Kidney epithelial cell (primary cell): ENCODE data around the gene IGFALS. TPM values are rescaled to one million over a fixed set of nuclear protein-coding genes. Genes with fewer than 3 reads are reported as not detected.

Source experiments
- DNase-seq: peaks from one replicate; pipeline ENCODE4 v3.0.0-alpha.2; 2010; ENCODE audit warnings: low read depth
- H3K27me3 ChIP-seq: 2 replicates; pipeline ENCODE4 v1.6.0; 2011; ENCODE audit warnings: low read length; ENCODE audit not compliant: control insufficient read depth, insufficient read depth
- H3K36me3 ChIP-seq: 2 replicates; pipeline ENCODE4 v1.5.1; 2011; ENCODE audit warnings: low read length; ENCODE audit not compliant: control insufficient read depth, insufficient read depth
- H3K4me3 ChIP-seq: 2 replicates; pipeline ENCODE4 v1.5.1; 2011; ENCODE audit warnings: low read depth, mild to moderate bottlenecking, control low read depth, low read length
- CTCF ChIP-seq: IDR thresholded peaks from 2 replicates; pipeline ENCODE4 v1.5.1; 2011; ENCODE audit warnings: mild to moderate bottlenecking, moderate library complexity, low read length, control low read depth, inconsistent platforms; ENCODE audit not compliant: insufficient read depth, poor library complexity, severe bottlenecking
- total RNA-seq: library from RNA; depleted of rRNA; stranded (reverse); fragments of >200 nt; gene quantifications from 2 replicates; pipeline ENCODE4 v1.2.3, GENCODE V29; 2015

The IGFALS gene
- total RNA-seq, 1 donor from 2014 or later = not detected

DNA sequence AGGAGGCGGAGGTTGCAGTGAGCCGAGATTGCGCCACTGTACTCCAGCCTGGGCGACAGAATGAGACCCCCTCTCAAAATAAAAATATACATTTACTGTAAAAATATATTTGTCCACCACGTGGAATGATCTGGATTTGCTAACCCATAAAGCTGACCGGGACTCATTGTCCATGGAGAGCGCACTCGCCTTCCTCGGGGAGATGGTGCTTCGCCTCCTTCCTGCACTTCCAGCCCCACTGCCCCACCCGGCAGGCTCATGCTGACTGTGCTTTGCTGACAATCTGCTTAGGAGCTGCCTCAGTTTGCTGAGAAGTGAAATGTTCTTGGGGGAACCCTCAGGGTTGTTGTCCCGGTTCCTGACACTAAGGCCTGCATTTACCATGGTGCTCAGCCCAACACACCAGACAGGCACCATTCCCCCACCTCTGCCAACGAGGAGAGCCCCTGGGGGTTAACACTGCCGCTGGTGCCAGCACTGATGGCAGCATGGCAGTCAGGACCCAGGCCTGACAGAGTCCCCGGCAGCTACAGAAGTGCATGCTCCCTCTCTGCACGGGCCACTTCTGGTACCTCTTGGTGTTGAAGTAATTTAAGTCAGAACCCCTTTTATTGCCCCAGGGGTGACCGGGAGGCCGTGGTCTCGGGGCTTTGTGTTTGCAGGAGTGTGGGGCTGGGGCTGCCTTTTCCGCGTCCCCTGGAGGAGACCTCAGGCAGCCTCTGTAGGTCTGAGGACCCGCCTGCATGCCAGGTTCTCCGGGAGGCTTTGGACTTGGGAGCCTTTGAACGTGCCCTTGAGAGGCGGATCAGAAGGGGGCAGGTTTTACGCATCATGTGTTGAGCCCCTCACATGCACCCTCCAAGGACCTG is 8.3 kb downstream of the IGFALS start:
- Histone ChIP-seq H3K4me3 (no peak overlapping the region), H3K27me3 (no peaks in the 10 kb centered on the region), H3K36me3 (no peaks in the 10 kb centered on the region)
- no peak for TF ChIP-seq CTCF
- DNase-seq = no peak

DNA sequence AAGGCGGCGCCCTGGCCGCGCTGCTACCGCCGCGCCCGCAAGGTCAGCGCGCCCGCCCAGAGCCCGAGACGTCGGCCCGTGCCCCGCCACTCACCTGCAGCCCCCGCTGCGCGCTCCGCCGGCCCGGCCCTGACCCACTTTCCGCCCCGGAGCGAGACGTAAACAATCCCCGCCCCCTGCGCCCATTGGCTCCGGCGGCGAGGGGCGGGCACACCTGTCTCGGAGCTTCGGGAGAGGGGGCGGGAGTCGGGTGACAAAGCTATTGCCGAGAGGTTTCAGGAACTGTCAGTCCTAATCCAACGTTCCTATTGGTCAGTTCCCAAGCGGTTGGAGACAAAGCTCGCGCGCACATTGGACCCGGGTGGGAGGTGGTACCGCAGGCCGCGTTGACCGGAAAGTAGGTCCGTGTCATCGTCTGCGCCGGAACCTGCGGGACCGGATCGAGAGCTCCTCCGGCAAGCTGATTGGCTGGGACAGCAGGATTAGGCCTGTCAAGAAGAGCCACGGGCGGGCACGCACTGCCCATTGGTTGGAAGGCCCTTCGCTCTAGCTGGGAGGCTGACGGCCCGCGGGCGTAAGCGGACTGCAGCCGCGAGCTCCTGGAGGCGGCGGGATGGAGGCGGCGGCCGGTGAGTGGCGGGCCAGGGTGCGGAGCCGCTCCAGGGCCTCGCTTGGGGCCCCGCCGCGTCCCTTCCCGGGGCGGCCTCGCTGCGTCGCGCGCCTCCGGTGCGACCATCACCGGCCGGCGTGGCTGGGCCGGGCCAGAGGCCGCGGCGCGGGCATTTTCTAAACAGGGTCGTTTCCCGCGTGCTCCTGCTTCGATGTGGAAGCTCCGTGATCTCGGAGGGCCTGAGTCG is 10.9 kb downstream of the IGFALS start, which contains the start of the genes NUBP2 and SPSB3:
Gene NUBP2 (plus strand): TSS at position 553 of the 857 bp plus-strand sequence. CDS start 61 bp downstream, at position 614.
Gene SPSB3 (minus strand): TSS at position 164 of the 857 bp plus-strand sequence. CDS start 1,088 bp downstream, outside the sequence.
- Histone ChIP-seq H3K27me3 (no peaks in the 10 kb centered on the region), H3K36me3 (no peaks in the 10 kb centered on the region), H3K4me3 (peak within 1 kb of the TSS; percentile 82)
- peak; percentile 100 for DNase-seq
- TF ChIP-seq CTCF = no peak

DNA sequence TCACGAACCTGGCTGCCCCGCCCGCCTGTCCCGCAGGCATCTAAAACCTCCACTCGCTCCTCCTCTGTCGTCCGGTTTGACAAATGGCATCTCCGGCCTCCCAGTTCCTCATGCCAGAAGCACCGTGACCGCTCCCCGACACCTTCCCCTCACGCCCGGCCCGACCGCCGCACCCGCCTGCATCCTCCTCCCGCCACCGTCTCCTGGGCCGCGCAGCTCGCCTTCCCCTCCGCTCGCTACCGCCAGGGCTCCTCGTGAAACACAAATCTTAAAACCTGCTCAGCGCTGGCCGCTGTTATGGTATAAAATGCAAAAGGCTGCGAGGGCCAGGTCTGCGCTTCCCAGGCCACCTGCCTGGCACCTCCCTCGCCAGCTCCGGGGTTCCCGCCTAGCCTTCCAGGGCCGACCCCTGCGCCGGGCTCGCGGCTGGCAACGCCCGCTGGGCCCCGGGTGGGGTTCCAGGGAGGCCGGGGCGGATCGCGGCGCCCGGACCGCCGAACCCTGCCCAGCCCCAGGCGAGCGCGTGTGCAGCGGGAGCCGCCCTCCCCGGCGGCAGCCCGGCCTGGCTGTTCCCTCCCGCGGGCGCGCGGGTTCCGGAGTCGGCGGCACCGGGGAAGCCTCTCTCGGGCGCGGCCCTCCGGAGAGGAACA is 11.6 kb downstream of the IGFALS start:
- no peak for TF ChIP-seq CTCF
- H3K27me3 ChIP-seq = no peaks in the 10 kb centered on the region
- peak overlapping the region; percentile 56 for H3K4me3 ChIP-seq
- H3K36me3 ChIP-seq = no peaks in the 10 kb centered on the region
- no peak for DNase-seq

DNA sequence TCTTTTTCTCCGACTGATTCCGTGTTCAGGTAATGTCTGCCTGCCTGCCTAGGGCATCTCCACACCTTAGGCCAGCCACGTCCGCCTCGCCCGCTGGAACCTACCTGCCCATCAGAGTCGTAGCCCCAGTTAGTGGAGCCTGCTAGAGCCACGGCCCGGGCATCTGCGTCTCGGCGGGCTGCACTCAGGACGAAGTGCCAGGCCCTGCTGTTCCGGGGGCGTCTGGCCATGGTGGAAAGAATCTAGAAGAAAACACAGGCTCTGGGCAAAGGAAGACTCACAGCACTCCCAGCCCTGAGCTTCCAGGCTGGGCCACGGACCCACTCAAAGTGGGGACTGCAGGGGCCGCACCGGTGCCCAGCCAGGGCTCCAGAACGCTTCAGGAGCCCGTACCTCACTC is 12.3 kb downstream of the IGFALS start:
- DNase-seq = no peak
- Histone ChIP-seq H3K36me3 (no peaks in the 10 kb centered on the region), H3K4me3 (peak overlapping the region; percentile 56), H3K27me3 (no peaks in the 10 kb centered on the region)
- no peak for TF ChIP-seq CTCF

DNA sequence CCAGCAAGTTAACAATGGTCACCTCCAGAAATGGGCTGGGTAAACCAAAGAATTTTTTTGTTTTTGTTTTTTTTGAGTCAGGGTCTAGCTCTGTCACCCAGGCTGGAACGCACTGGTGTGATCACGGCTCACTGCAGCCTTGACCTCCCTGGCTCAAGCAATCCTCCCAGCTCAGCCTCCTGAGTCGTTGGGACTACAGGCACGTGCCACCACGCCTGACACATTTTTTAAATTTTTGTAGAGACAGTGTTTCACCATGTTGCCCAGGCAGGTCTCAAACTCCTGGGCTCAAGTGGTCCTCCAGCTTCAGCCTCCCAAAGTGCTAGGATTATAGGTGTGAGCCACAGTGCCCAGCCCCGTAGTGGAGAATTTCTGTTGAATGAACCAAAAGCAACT is 12.8 kb downstream of the IGFALS start:
- Histone ChIP-seq H3K27me3 (no peaks in the 10 kb centered on the region), H3K4me3 (no peak overlapping the region), H3K36me3 (no peaks in the 10 kb centered on the region)
- no peak for TF ChIP-seq CTCF
- no peak for DNase-seq
